Erythroblast (primary cell): ENCODE data around the gene BIRC6.

Experiments
- DNase-seq, 2 experiments: peaks; one replicate each; lab custom pipeline; 2025; lab: John Stamatoyannopoulos, UW
- GATA1 ChIP-seq: IDR thresholded peaks from 2 replicates; pipeline ENCODE4 v1.6.1; 2011; ENCODE audit warnings: low read depth, mild to moderate bottlenecking, control low read depth, low read length, moderate library complexity
- POLR2A ChIP-seq: IDR thresholded peaks from 2 replicates; pipeline ENCODE4 v1.6.1; 2011; ENCODE audit warnings: mild to moderate bottlenecking, low read length

The BIRC6 gene

GRCh38 chr2:32485399-32485798 is 128.6 kb downstream of the BIRC6 start:
- TF ChIP-seq POLR2A (no peak), GATA1 (no peak)
- DNase-seq: no peak

GRCh38 chr2:32489061-32489460 is 132.2 kb downstream of the BIRC6 start:
- DNase-seq: no peak
- TF ChIP-seq GATA1: no peak
- TF ChIP-seq POLR2A: no peak

- TF ChIP-seq POLR2A: no peak
- no peak for DNase-seq
Measured at GRCh38 chr2:32491346-32491745, 134.5 kb downstream of the BIRC6 start.

- TF ChIP-seq POLR2A: no peak
- no peak for TF ChIP-seq GATA1
- no peak for DNase-seq
Measured at GRCh38 chr2:32495139-32495538, 138.3 kb downstream of the BIRC6 start.

- TF ChIP-seq POLR2A: no peak
- TF ChIP-seq GATA1: no peak
Measured at GRCh38 chr2:32496662-32497061, 139.8 kb downstream of the BIRC6 start.

GRCh38 chr2:32498306-32498705 is 141.5 kb downstream of the BIRC6 start:
- TF ChIP-seq POLR2A: no peak
- no peak for TF ChIP-seq GATA1
- DNase-seq: no peak

More at GRCh38 chr2:32496662-32497061, 139.8 kb downstream of the BIRC6 start:
- no peak for DNase-seq

GRCh38 chr2:32502941-32503340 is 146.1 kb downstream of the BIRC6 start:
- no peak for DNase-seq
- TF ChIP-seq GATA1: no peak
- TF ChIP-seq POLR2A: no peak

GRCh38 chr2:32504877-32505478 is 148.2 kb downstream of the BIRC6 start:
- no peak for DNase-seq
- no peak for TF ChIP-seq GATA1
- TF ChIP-seq POLR2A: no peak

- DNase-seq: no peak
- TF ChIP-seq GATA1: no peak
- TF ChIP-seq POLR2A: no peak
Measured at GRCh38 chr2:32506446-32506845, 149.6 kb downstream of the BIRC6 start.

GRCh38 chr2:32514946-32515345 is 158.1 kb downstream of the BIRC6 start:
- no peak for TF ChIP-seq GATA1
- no peak for TF ChIP-seq POLR2A

GRCh38 chr2:32516567-32516966 is 159.7 kb downstream of the BIRC6 start:
- DNase-seq: peak; percentile 16 to 48
- TF ChIP-seq GATA1 (no peak), POLR2A (no peak)

More at GRCh38 chr2:32514946-32515345, 158.1 kb downstream of the BIRC6 start:
- no peak for DNase-seq

GRCh38 chr2:32522770-32523169 is 165.9 kb downstream of the BIRC6 start:
- TF ChIP-seq POLR2A: no peak
- TF ChIP-seq GATA1: no peak
- no peak for DNase-seq

GRCh38 chr2:32523686-32524085 is 166.9 kb downstream of the BIRC6 start:
- TF ChIP-seq POLR2A: no peak
- DNase-seq: no peak

- TF ChIP-seq POLR2A: no peak
- no peak for TF ChIP-seq GATA1
- no peak for DNase-seq
Measured at GRCh38 chr2:32532341-32532740, 175.5 kb downstream of the BIRC6 start.

GRCh38 chr2:32532961-32533360 is 176.1 kb downstream of the BIRC6 start:
- no peak for DNase-seq
- TF ChIP-seq POLR2A (no peak), GATA1 (no peak)

GRCh38 chr2:32534831-32535230 is 178.0 kb downstream of the BIRC6 start:
- no peak for DNase-seq
- no peak for TF ChIP-seq POLR2A
- TF ChIP-seq GATA1: no peak
